Upper lobe of left lung (tissue), 4 donors: ENCODE measurements around the gene FOLR1.
"Not testable (repeated sequence)": the region's sequence is repeated elsewhere in the genome, so short reads cannot be mapped to it uniquely, and the experiment has no call there.

ENCODE experiments used
- POLR2A ChIP-seq, 4 donors: fragments of 450-650 bp; IDR thresholded peaks; one replicate each; pipeline ENCODE4 v1.5.1; 2016 to 2017; ENCODE audit warnings: antibody characterized with exemption in 4 of 4, mild to moderate bottlenecking in 2 of 4
- TF ChIP-seq, protein P1 (sequence below), 6 experiments: fragments of 450-650 bp in 4 of 6; fragments of 200-600 bp in 2 of 6; sonication (generic) in 2 of 6; IDR thresholded peaks; one replicate each; pipeline ENCODE4 v1.5.1; 2016 to 2019; ENCODE audit warnings: antibody characterized with exemption in 6 of 6

DNA sequence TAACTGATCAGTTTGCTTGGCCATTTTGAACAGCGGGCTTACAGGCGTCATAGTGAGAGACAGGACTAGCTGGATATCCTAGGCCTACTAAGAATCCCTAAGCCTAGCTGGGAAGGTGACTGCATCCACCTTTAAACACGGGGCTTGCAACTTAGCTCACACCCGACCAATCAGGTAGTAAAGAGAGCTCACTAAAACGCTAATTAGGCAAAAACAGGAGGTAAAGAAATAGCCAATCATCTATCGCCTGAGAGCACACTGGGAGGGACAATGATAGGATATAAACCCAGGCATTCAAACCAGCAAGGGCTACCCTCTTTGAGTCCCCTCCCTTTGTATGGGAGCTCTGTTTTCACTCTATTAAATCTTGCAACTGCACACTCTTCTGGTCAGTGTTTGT is 38.1 kb upstream of the FOLR1 start:
- TF ChIP-seq, protein P1, sequence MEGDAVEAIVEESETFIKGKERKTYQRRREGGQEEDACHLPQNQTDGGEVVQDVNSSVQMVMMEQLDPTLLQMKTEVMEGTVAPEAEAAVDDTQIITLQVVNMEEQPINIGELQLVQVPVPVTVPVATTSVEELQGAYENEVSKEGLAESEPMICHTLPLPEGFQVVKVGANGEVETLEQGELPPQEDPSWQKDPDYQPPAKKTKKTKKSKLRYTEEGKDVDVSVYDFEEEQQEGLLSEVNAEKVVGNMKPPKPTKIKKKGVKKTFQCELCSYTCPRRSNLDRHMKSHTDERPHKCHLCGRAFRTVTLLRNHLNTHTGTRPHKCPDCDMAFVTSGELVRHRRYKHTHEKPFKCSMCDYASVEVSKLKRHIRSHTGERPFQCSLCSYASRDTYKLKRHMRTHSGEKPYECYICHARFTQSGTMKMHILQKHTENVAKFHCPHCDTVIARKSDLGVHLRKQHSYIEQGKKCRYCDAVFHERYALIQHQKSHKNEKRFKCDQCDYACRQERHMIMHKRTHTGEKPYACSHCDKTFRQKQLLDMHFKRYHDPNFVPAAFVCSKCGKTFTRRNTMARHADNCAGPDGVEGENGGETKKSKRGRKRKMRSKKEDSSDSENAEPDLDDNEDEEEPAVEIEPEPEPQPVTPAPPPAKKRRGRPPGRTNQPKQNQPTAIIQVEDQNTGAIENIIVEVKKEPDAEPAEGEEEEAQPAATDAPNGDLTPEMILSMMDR (IDR thresholded peaks at IDR 0.05) = not testable (repeated sequence)
- TF ChIP-seq POLR2A (IDR thresholded peaks at IDR 0.05) = not testable (repeated sequence)
